ENCODE data around the gene SPTBN1. TPM values are rescaled to one million over a fixed set of nuclear protein-coding genes. Genes with fewer than 3 reads are reported as not detected.
A peak's percentile ranks its signal among the peaks of the same experiment; 100 is the strongest.

SPTBN1 gene
- total and polyA plus RNA-seq, 5 experiments from 2014 or later, result 15.9 to 190 (median 80.4) TPM

GRCh38 chr2:54587171-54588016 lies 131.3 kb downstream of the SPTBN1 start:
- POLR2A ChIA-PET, result interaction anchor here (1.0 to 3.4 kb wide), 10 partner anchors 9 to 33 kb away, joined by 3 to 29 read pairs (median 4); no protein-coding TSS in a partner anchor
- H3K4me1 Mint-ChIP-seq, result peaks cover 58 to 98% (median 93%) of the 10 kb centered on the region in 4 donors
- peak overlapping the region in 9 of 10 donors; percentile 5 to 81 (median 76) for H3K4me3 Mint-ChIP-seq

DNA sequence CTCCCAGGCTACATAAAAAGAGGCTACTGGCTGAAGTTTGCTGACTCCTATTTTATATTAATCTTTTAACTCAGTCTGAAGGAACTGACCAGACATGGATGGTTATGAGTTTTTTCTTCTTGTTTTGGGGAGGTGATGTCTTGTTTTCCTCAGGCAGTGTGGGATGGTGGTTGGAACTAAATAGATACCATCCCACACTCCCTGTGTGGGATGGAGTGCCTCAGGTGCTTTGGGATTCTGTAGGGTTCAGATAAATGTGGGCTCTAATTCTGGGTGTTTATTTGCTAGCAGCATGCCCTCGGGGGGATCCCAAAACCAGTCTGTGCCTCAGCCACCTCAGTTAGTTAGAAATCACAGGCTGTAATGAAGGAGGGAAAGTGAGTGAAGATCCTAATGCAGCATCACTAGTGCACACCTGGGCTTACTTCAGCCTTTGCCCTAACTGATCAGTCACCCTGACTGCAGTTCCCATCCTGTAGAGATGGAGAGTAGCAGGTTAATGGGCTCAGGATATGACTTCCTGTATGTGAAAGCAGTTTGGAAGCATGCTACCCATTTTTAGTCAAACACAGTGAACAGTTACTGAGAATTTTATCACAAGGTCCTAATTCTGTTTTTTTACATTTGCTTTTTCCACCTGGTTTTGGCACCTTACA lies 132.2 kb downstream of the SPTBN1 start:
- Mint-ChIP-seq H3K27ac (peak overlapping the region; percentile 86 to 99 (median 94)), H3K36me3 (no peaks in the 10 kb centered on the region), H3K9me3 (no peaks in the 10 kb centered on the region), H3K4me1 (peaks cover 59 to 98% (median 93%) of the 10 kb centered on the region in 4 donors), H3K4me3 (peak overlapping the region; percentile 41 to 81 (median 74)), H3K27me3 (no peaks in the 10 kb centered on the region)
- ATAC-seq, result no peak
- no peak for DNase-seq
- POLR2A ChIA-PET, result interaction anchor here (1.0 to 3.6 kb wide), 9 partner anchors 8 to 29 kb away, joined by 3 to 40 read pairs (median 6); no protein-coding TSS in a partner anchor

More at GRCh38 chr2:54587171-54588016, 131.3 kb downstream of the SPTBN1 start:
- H3K27me3 Mint-ChIP-seq, result no peaks in the 10 kb centered on the region
- peak overlapping the region; percentile 86 to 99 (median 94) for H3K27ac Mint-ChIP-seq
- no peaks in the 10 kb centered on the region for H3K9me3 Mint-ChIP-seq
- ATAC-seq, result no peak
- DNase-seq, result no peak
- no peaks in the 10 kb centered on the region for H3K36me3 Mint-ChIP-seq

DNA sequence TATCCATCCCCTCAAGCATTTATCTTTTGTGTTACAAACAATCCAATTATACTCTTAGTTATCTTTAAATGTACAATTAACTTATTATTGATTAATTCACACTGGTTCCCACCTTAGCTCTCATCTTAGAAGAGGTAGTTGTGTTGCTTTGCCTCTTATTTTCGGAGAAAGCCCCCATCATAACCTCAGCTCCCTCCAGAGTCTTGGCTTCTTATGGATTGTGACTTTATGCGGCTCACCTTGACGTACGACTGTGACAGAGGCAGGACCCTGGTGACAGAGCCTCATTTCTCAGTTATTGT lies 132.9 kb downstream of the SPTBN1 start:
- peaks cover 57 to 96% (median 92%) of the 10 kb centered on the region in 4 donors for H3K4me1 Mint-ChIP-seq

DNA sequence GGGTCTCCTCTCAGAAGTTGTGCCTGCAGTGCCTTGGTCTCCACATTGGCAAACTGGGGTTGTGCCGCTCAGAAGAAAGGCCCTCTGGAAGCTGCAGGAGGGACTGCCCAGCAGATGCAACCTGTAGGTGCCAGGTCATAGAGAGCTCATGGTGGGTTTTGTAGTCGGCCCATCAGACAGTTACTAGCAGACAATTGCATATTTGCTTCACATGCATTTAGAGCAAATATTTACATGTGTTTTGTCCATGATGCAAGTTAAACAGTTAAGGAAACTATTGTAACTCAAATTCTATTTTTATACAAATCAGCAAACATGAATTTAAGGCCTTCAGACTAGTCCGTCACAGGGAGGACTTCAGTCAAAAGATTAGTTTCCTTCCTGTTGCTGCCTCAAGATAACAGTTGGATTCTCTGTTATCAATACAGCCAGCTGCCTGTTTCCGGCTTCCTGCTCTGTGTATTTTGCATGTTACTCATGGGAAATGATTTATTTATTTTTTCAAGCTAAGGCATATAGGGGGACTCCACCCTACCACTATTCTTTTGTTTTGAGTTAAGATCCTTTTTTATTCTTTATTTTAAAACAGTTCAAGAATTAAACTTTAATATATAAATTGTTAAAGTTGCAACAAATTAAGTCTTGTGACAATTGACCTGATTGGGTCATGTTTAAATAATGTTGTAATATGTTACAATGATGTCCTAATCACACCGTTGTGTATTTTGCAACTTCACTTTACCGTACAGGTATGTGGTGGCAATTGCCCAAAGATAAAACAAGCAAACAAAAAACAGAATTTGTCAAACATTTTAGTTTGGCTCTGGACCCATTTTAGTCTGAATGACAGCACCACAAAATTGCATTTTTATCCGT lies 133.5 kb downstream of the SPTBN1 start:
- Mint-ChIP-seq H3K4me3 (peak overlapping the region; percentile 53 to 86 (median 74)), H3K27ac (peak overlapping the region; percentile 86 to 99 (median 94)), H3K4me1 (peaks cover 54 to 96% (median 92%) of the 10 kb centered on the region in 4 donors), H3K27me3 (no peaks in the 10 kb centered on the region), H3K9me3 (no peaks in the 10 kb centered on the region), H3K36me3 (no peaks in the 10 kb centered on the region)
- POLR2A ChIA-PET, result interaction anchor here (0.7 to 3.6 kb wide), 9 partner anchors 9 to 67 kb away, joined by 3 to 40 read pairs (median 4); no protein-coding TSS in a partner anchor
- peak in 6 of 10 donors; percentile 33 to 58 (median 45) for DNase-seq
- ATAC-seq, result peak; percentile 62 to 66

More for the DNA sequence above, 132.9 kb downstream of the SPTBN1 start:
- DNase-seq (no peak), ATAC-seq (no peak)
- POLR2A ChIA-PET, result interaction anchor here (0.7 to 3.6 kb wide), 7 partner anchors 9 to 66 kb away, joined by 3 to 40 read pairs (median 5); no protein-coding TSS in a partner anchor
- no peaks in the 10 kb centered on the region for H3K27me3 Mint-ChIP-seq
- peak overlapping the region; percentile 53 to 86 (median 74) for H3K4me3 Mint-ChIP-seq
- H3K36me3 Mint-ChIP-seq, result no peaks in the 10 kb centered on the region
- H3K27ac Mint-ChIP-seq, result peak overlapping the region; percentile 86 to 99 (median 94)
- no peaks in the 10 kb centered on the region for H3K9me3 Mint-ChIP-seq

DNA sequence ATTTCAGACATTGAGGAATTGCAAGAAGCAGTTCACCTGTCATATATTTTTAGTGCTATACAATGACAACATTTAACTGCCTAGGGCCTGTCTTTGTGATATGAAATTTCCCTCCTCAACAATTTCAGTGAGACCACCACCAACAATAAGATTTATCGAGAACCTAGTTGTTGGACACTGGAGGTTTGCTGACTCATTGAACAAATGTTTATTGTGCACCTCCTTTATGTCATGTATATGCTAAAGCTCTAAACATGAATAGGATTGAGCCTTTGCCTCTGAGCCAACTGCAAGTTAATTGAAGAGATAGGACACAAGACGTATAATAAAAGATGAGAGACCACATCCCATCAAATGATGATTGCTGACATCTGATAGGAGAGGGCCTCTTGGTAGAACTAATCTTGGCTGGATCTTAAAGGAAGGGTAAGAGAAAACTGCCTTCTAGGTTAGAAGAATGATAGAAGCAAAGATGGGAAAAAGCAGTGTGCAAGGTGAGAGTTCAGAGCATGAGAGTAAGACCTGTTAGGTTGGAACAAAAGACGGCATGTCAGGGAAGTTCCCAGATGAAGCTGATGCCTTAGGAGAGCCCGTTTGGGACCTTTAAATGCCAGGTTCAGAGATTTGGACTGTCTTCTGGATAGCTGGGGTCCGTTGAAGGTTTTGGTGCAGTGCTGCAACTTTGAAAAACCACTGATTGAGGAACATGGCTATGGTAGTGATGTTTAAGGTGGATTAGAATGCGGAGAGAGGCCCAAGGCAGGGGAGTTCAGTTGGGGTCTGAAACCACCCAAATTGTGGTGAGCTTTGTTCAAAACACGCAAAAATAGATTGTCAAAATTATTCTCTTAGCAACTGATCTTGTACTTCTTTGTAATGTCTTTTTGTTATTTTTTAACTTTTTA lies 134.3 kb downstream of the SPTBN1 start:
- no peak for DNase-seq
- H3K36me3 Mint-ChIP-seq, result no peaks in the 10 kb centered on the region
- POLR2A ChIA-PET, result interaction anchor here (0.6 to 3.6 kb wide), 14 partner anchors 9 to 31 kb away, joined by 3 to 40 read pairs (median 4); no protein-coding TSS in a partner anchor
- H3K4me3 Mint-ChIP-seq, result peak overlapping the region; percentile 35 to 78 (median 68)
- no peaks in the 10 kb centered on the region for H3K9me3 Mint-ChIP-seq
- peaks cover 50 to 96% (median 92%) of the 10 kb centered on the region in 4 donors for H3K4me1 Mint-ChIP-seq
- peak in 1 of 2 donors; percentile 14 for ATAC-seq
- peak overlapping the region; percentile 65 to 99 (median 91) for H3K27ac Mint-ChIP-seq
- H3K27me3 Mint-ChIP-seq, result no peaks in the 10 kb centered on the region

GRCh38 chr2:54591551-54591950 lies 135.4 kb downstream of the SPTBN1 start:
- Mint-ChIP-seq H3K36me3 (no peaks in the 10 kb centered on the region), H3K9me3 (no peaks in the 10 kb centered on the region), H3K27ac (peak overlapping the region; percentile 65 to 99 (median 91)), H3K4me1 (peaks cover 56 to 97% (median 93%) of the 10 kb centered on the region in 4 donors), H3K4me3 (peak overlapping the region; percentile 43 to 78 (median 68)), H3K27me3 (no peaks in the 10 kb centered on the region)
- no peak for DNase-seq
- POLR2A ChIA-PET, result interaction anchor here (0.8 to 6.7 kb wide), 8 partner anchors 8 to 32 kb away, joined by 3 to 68 read pairs (median 8); no protein-coding TSS in a partner anchor
- ATAC-seq, result no peak

DNA sequence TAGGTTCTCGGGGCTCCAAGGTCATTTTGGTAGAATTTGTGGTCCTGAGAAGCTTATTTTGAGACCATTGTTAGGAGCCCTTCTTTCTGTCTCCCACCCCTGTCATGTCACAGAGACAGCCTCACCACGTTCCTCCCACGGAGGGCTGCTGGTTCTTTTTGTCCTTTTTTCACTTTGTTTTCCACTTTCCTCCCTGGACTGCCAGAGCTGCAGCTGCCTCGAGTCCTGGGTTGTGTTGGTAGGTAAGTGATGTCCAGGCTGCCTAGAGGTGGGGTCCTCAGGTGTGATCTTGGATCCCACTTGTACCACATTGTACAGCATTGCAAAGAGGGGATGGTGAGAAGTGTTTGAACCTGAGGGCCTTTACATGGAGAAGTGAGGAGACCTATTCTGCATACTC lies 137.1 kb downstream of the SPTBN1 start:
- POLR2A ChIA-PET, result interaction anchor here (1.4 to 6.7 kb wide), 6 partner anchors 8 to 34 kb away, joined by 6 to 68 read pairs (median 10); no protein-coding TSS in a partner anchor
- peak overlapping the region; percentile 65 to 99 (median 93) for H3K27ac Mint-ChIP-seq
- DNase-seq (no peak), ATAC-seq (no peak)
- peak overlapping the region in 9 of 10 donors; percentile 29 to 68 (median 48) for H3K4me3 Mint-ChIP-seq
- H3K9me3 Mint-ChIP-seq, result no peaks in the 10 kb centered on the region
- no peaks in the 10 kb centered on the region for H3K36me3 Mint-ChIP-seq
- H3K4me1 Mint-ChIP-seq, result peaks cover 51 to 97% (median 93%) of the 10 kb centered on the region in 4 donors
- no peaks in the 10 kb centered on the region for H3K27me3 Mint-ChIP-seq

GRCh38 chr2:54594048-54594447 lies 137.9 kb downstream of the SPTBN1 start:
- peaks cover 55 to 97% (median 94%) of the 10 kb centered on the region in 4 donors for H3K4me1 Mint-ChIP-seq
- POLR2A ChIA-PET, result interaction anchor here (0.7 to 6.7 kb wide), 6 partner anchors 10 to 167 kb away, joined by 3 to 68 read pairs (median 8); no protein-coding TSS in a partner anchor
- ATAC-seq, result no peak
- peak overlapping the region; percentile 24 to 99 (median 77) for H3K27ac Mint-ChIP-seq
- H3K36me3 Mint-ChIP-seq, result peaks cover 0 to 5% (median 5%) of the 10 kb centered on the region in 3 donors
- H3K27me3 Mint-ChIP-seq, result no peaks in the 10 kb centered on the region
- peak overlapping the region in 3 of 10 donors; percentile 11 to 50 (median 35) for H3K4me3 Mint-ChIP-seq
- DNase-seq, result no peak
- no peaks in the 10 kb centered on the region for H3K9me3 Mint-ChIP-seq

GRCh38 chr2:54595161-54595803 lies 139.2 kb downstream of the SPTBN1 start:
- peaks cover 58 to 99% (median 95%) of the 10 kb centered on the region in 4 donors for H3K4me1 Mint-ChIP-seq
- no peak for DNase-seq
- H3K4me3 Mint-ChIP-seq, result peak overlapping the region; percentile 71 to 91 (median 86)
- no peaks in the 10 kb centered on the region for H3K9me3 Mint-ChIP-seq
- POLR2A ChIA-PET, result interaction anchor here (0.6 to 6.7 kb wide), 7 partner anchors 10 to 796 kb away, joined by 3 to 68 read pairs (median 5); no protein-coding TSS in a partner anchor
- H3K27ac Mint-ChIP-seq, result peak overlapping the region; percentile 95 to 99 (median 98)
- ATAC-seq, result no peak
- H3K27me3 Mint-ChIP-seq, result no peaks in the 10 kb centered on the region
- H3K36me3 Mint-ChIP-seq, result peaks cover 0 to 18% (median 16%) of the 10 kb centered on the region in 3 donors
